ENCODE data around the gene RBMS3.
"Not testable (repeated sequence)": the region's sequence is repeated elsewhere in the genome, so short reads cannot be mapped to it uniquely, and the experiment has no call there.

Gene RBMS3

GRCh38 chr3:30042274-30042859 is 761.5 kb downstream of the RBMS3 start:
- in situ Hi-C loops (cut with MboI; ENCODE audit: low sequenced_read_pairs), result loop anchor here (25.0 kb wide), 1 partner anchor 1720 kb away; no protein-coding TSS in a partner anchor

- in situ Hi-C loops (cut with MboI; ENCODE audit: low sequenced_read_pairs), result loop anchor here (25.0 kb wide), 1 partner anchor 1719 kb away; no protein-coding TSS in a partner anchor
Measured at GRCh38 chr3:30042916-30043555, 762.2 kb downstream of the RBMS3 start.

GRCh38 chr3:30044515-30044914 is 763.6 kb downstream of the RBMS3 start:
- in situ Hi-C loops (cut with MboI; ENCODE audit: low sequenced_read_pairs), result loop anchor here (25.0 kb wide), 1 partner anchor 1718 kb away; no protein-coding TSS in a partner anchor

GRCh38 chr3:30048431-30048830 is 767.6 kb downstream of the RBMS3 start:
- in situ Hi-C loops (cut with MboI; ENCODE audit: low sequenced_read_pairs), result loop anchor here (25.0 kb wide), 1 partner anchor 1714 kb away; no protein-coding TSS in a partner anchor

- in situ Hi-C loops (cut with MboI; ENCODE audit: low sequenced_read_pairs), result not testable (repeated sequence)
Measured at GRCh38 chr3:30050116-30050515, 769.2 kb downstream of the RBMS3 start.

GRCh38 chr3:30059240-30059639 is 778.4 kb downstream of the RBMS3 start:
- in situ Hi-C loops (cut with MboI; ENCODE audit: low sequenced_read_pairs), result no loop called here
